K562 (cell line): ENCODE measurements around the gene OTOR. TPM values are rescaled to one million over a fixed set of nuclear protein-coding genes. Genes with fewer than 3 reads are reported as not detected.

Experiments
- ATAC-seq: fragments of 200-7000 bp; cut with Tn5 transposase; 3 replicates; pipeline ENCODE4 v1.9.1; 2020; ENCODE audit warnings: moderate library complexity
- BruUV-seq: library from RNA; stranded (reverse); fragments of 400-500 nt; replicated peaks from 2 replicates; lab custom pipeline; 2021; lab: Mats Ljungman, UMichigan
- CTCF ChIA-PET: fragments of 300-600 bp; formaldehyde crosslinking; extraction: SDS; loops from one replicate; lab custom pipeline; 2021; ENCODE audit warnings: low intra/inter-chr PET ratio; lab: Yijun Ruan, JAX
- POLR2A ChIA-PET: fragments of 300-600, 350-650 bp; sonication (Branson Sonifier 250); formaldehyde crosslinking; extraction: SDS; loops from one replicate; lab custom pipeline; 2021; ENCODE audit warnings: antibody characterized with exemption, inconsistent platforms; lab: Yijun Ruan, JAX
- DNase-seq, 4 experiments: peaks; one replicate each; pipeline versions ENCODE4 v3.0.0 to v3.0.0-alpha.2; 2011 to 2018; ENCODE audit warnings: low spot score in 3 of 4, mixed read lengths in 3 of 4; ENCODE audit errors: extremely low read depth in 1 of 4
- FAIRE-seq: peaks from 2 replicates; lab custom pipeline; 2011; peaks lifted over from hg19 to GRCh38; lab: Jason Lieb, UNC
- H2AFZ ChIP-seq: 2 replicates; pipeline ENCODE4 v1.6.0; 2011; ENCODE audit warnings: low read depth, low read length, control low read depth, inconsistent platforms
- H3K27ac ChIP-seq: fragments of 200-600 bp; 3 replicates; pipeline ENCODE4 v1.8.0; 2011; ENCODE audit warnings: low read depth, mild to moderate bottlenecking, control low read depth, inconsistent platforms, low read length, moderate library complexity, mixed read lengths; ENCODE audit errors: extremely low read depth
- H3K27me3 ChIP-seq, 2 experiments: fragments of 300-600 bp in 1 of 2; 2 replicates in 1 of 2; 3 replicates in 1 of 2; pipeline versions ENCODE4 v1.6.0 to v1.8.0; 2011; ENCODE audit warnings: inconsistent platforms in 2 of 2, low read length in 2 of 2, mild to moderate bottlenecking in 1 of 2, mixed read lengths in 1 of 2, moderate library complexity in 1 of 2; ENCODE audit not compliant: control insufficient read depth in 2 of 2, insufficient read depth in 2 of 2
- H3K36me3 ChIP-seq: fragments of 300-600 bp; 3 replicates; pipeline ENCODE4 v1.8.0; 2011; ENCODE audit warnings: mild to moderate bottlenecking, low read length, inconsistent platforms; ENCODE audit not compliant: control insufficient read depth, insufficient read depth
- H3K4me1 ChIP-seq, 2 experiments: fragments of 200-600 bp in 1 of 2; replicated peaks in 1 of 2; 2 replicates in 1 of 2; 3 replicates in 1 of 2; pipeline versions ENCODE4 v1.5.1 to v1.8.0; 2011; ENCODE audit warnings: inconsistent platforms in 2 of 2, low read length in 2 of 2, mild to moderate bottlenecking in 1 of 2, mixed read lengths in 1 of 2, moderate library complexity in 1 of 2; ENCODE audit not compliant: control insufficient read depth in 2 of 2, insufficient read depth in 2 of 2
- H3K4me2 ChIP-seq: 2 replicates; pipeline ENCODE4 v1.6.1; 2011; ENCODE audit warnings: low read length, control low read depth, inconsistent platforms, mixed read lengths; ENCODE audit not compliant: insufficient read depth
- H3K4me3 ChIP-seq: fragments of 200-600 bp; sonication (generic), shearing (Covaris generic); 2 replicates; pipeline ENCODE4 v1.5.1; 2016; ENCODE audit warnings: control low read depth, inconsistent platforms
- H3K79me2 ChIP-seq: fragments of 200-600 bp; 3 replicates; pipeline ENCODE4 v1.8.0; 2011; ENCODE audit warnings: low read length, inconsistent platforms; ENCODE audit not compliant: control insufficient read depth, insufficient read depth
- H3K9ac ChIP-seq, 2 experiments: 2 replicates each; pipeline versions ENCODE4 v1.6.0 to v1.6.1; 2011; ENCODE audit warnings: low read depth in 2 of 2, low read length in 2 of 2, control low read depth in 1 of 2, inconsistent platforms in 1 of 2, mild to moderate bottlenecking in 1 of 2, mixed read lengths in 1 of 2; ENCODE audit not compliant: insufficient read depth in 1 of 2
- H3K9me1 ChIP-seq: one replicate; pipeline ENCODE4 v1.6.0; 2011; ENCODE audit warnings: inconsistent platforms, mild to moderate bottlenecking, low read length, moderate library complexity; ENCODE audit not compliant: control insufficient read depth, insufficient read depth
- H3K9me3 ChIP-seq: replicated peaks from 2 replicates; pipeline ENCODE4 v1.5.1; 2011; ENCODE audit warnings: low read depth, low read length, inconsistent platforms; ENCODE audit not compliant: control insufficient read depth, insufficient read depth
- H4K20me1 ChIP-seq: replicated peaks from 2 replicates; pipeline ENCODE4 v1.6.1; 2011; ENCODE audit warnings: low read length, inconsistent platforms, mixed read lengths; ENCODE audit not compliant: control insufficient read depth, insufficient read depth
- ARID2 ChIP-seq: fragments of 450-650 bp; IDR thresholded peaks from 2 replicates; pipeline ENCODE4 v1.6.1; 2017; ENCODE audit warnings: antibody characterized with exemption, mild to moderate bottlenecking
- ARID3A ChIP-seq: IDR thresholded peaks from 2 replicates; pipeline ENCODE4 v1.6.1; 2012; ENCODE audit warnings: low read depth, low read length, improper control_type of control experiment, borderline replicate concordance
- BRF1 ChIP-seq: IDR thresholded peaks from 3 replicates; pipeline ENCODE4 v1.6.1; 2011; ENCODE audit warnings: borderline replicate concordance, mild to moderate bottlenecking; ENCODE audit not compliant: insufficient read length; ENCODE audit errors: extremely low read depth
- CEBPB ChIP-seq: fragments of 450-650 bp; IDR thresholded peaks from 2 replicates; pipeline ENCODE4 v1.6.1; 2016; ENCODE audit warnings: missing genetic modification characterization, missing compliant biosample characterization
- CEBPG ChIP-seq, 3 experiments: fragments of 200-800 bp in 1 of 3; sonication (Bioruptor generic) in 1 of 3; sonication (generic) in 1 of 3; formaldehyde crosslinking in 1 of 3; IDR thresholded peaks in 2 of 3; conservative IDR thresholded peaks in 1 of 3; 2 replicates each; pipeline versions ENCODE4 v1.6.1 to v1.8.0; 2016 to 2022; ENCODE audit warnings: missing compliant biosample characterization in 2 of 3, missing genetic modification characterization in 2 of 3, mild to moderate bottlenecking in 1 of 3, missing genetic modification reagents in 1 of 3
- EHMT2 ChIP-seq: fragments of 450-650 bp; IDR thresholded peaks from 2 replicates; pipeline ENCODE4 v1.6.1; 2018; ENCODE audit warnings: antibody characterized with exemption
- FOXM1 ChIP-seq, 2 experiments: fragments of 450-650 bp in 1 of 2; sonication (generic) in 1 of 2; formaldehyde crosslinking in 1 of 2; IDR thresholded peaks; 2 replicates each; pipeline versions ENCODE4 v1.6.1 to v1.9.0; 2017 to 2022; ENCODE audit warnings: low read depth in 2 of 2, mild to moderate bottlenecking in 2 of 2, missing genetic modification reagents in 1 of 2, moderate library complexity in 1 of 2
- KHSRP ChIP-seq: fragments of 450-650 bp; IDR thresholded peaks from 2 replicates; pipeline ENCODE4 v1.6.1; 2017
- MCM5 ChIP-seq: fragments of 450-650 bp; IDR thresholded peaks from 2 replicates; pipeline ENCODE4 v1.6.1; 2016; ENCODE audit warnings: low read depth
- NR2C2 ChIP-seq, 2 experiments: fragments of 200-800 bp in 1 of 2; sonication (Bioruptor generic) in 1 of 2; sonication (generic) in 1 of 2; formaldehyde crosslinking in 1 of 2; IDR thresholded peaks; 2 replicates each; pipeline versions ENCODE4 v1.6.1 to v1.8.0; 2016 to 2022; ENCODE audit warnings: mild to moderate bottlenecking in 1 of 2, missing compliant biosample characterization in 1 of 2, missing genetic modification characterization in 1 of 2, missing genetic modification reagents in 1 of 2
- POLR2B ChIP-seq: fragments of 450-650 bp; IDR thresholded peaks from 2 replicates; pipeline ENCODE4 v1.6.1; 2018; ENCODE audit warnings: low read depth; ENCODE audit not compliant: partially characterized antibody
- PRMT5 ChIP-seq: sonication (generic); formaldehyde crosslinking; IDR thresholded peaks from 2 replicates; pipeline ENCODE4 v1.5.0; 2020; ENCODE audit warnings: missing genetic modification reagents
- RBM14 ChIP-seq: fragments of 200-400 bp; formaldehyde crosslinking; IDR thresholded peaks from 2 replicates; pipeline ENCODE4 v1.6.1; 2018; ENCODE audit warnings: low read depth, mild to moderate bottlenecking, low read length, moderate library complexity, borderline replicate concordance; ENCODE audit not compliant: insufficient read depth
- ZNF140 ChIP-seq: fragments of 250-450 bp; sonication (Bioruptor Pico); IDR thresholded peaks from 2 replicates; pipeline ENCODE4 v1.8.0; 2021; ENCODE audit warnings: moderate library complexity, mild to moderate bottlenecking, inconsistent platforms
- ZNF311 ChIP-seq: fragments of 250-450 bp; sonication (Bioruptor Pico); IDR thresholded peaks from 2 replicates; pipeline ENCODE4 v1.4.0; 2020; ENCODE audit warnings: mild to moderate bottlenecking, moderate library complexity
- WGBS: fragments of 100-300 bp; shearing (Covaris generic); methylation state at CpG from one replicate; pipeline ENCODE4 v1.1.6; 2016; ENCODE audit warnings: low coverage, mixed read lengths; ENCODE audit not compliant: insufficient coverage; ENCODE audit errors: missing lambda C conversion rate; 5-methylcytosine and 5-hydroxymethylcytosine counted together
- in situ Hi-C: fragments of 300-500 bp; cut with MboI; formaldehyde crosslinking; loops from 4 replicates; pipeline ENCODE4 v1.15.0; 2018; ENCODE audit warnings: inconsistent platforms, mixed read lengths
- intact Hi-C: fragments of 100-400 bp; cut with micrococcal nuclease; formaldehyde crosslinking; loops from 2 replicates; pipeline ENCODE4 v1.14.2; 2022
- polyA plus RNA-seq, 8 experiments: library from polyadenylated mRNA; depleted of rRNA in 4 of 8; stranded (reverse) in 5 of 8; unstranded in 3 of 8; fragments of >200 nt; fragmentation: Nextera tagmentation in 2 of 8; fragmentation: Illumina TruSeq in 1 of 8; extraction: Ambion mirVana in 2 of 8; extraction: Trizol in 1 of 8; gene quantifications; 2 replicates each; pipeline versions ENCODE4 v1.2.1 to v1.2.3, GENCODE V29; 2011 to 2014; ENCODE audit warnings: inconsistent platforms in 1 of 8, missing spikeins in 1 of 8
- total RNA-seq, 7 experiments: library from RNA; depleted of rRNA in 6 of 7; stranded (reverse); fragments of >200 nt in 6 of 7; fragmentation: Illumina TruSeq in 2 of 7; extraction: Trizol in 2 of 7; gene quantifications; 2 replicates each; pipeline versions ENCODE4 v1.2.1 to v1.2.3, GENCODE V29; 2011 to 2021; ENCODE audit warnings: low replicate concordance in 1 of 7
- TF ChIP-seq, protein P1 (sequence below): fragments of 450-650 bp; formaldehyde crosslinking; IDR thresholded peaks from 2 replicates; pipeline ENCODE4 v1.4.0; 2020; ENCODE audit warnings: mild to moderate bottlenecking, moderate library complexity
- TF ChIP-seq, protein P2 (sequence below), 2 experiments: fragments of 450-650 bp in 1 of 2; sonication (generic) in 1 of 2; formaldehyde crosslinking in 1 of 2; IDR thresholded peaks in 1 of 2; conservative IDR thresholded peaks in 1 of 2; 2 replicates each; pipeline versions ENCODE4 v1.6.1 to v1.8.1; 2016 to 2023; ENCODE audit warnings: mild to moderate bottlenecking in 2 of 2, moderate library complexity in 2 of 2, inconsistent platforms in 1 of 2, missing genetic modification reagents in 1 of 2

Gene OTOR
- total and polyA plus RNA-seq, 9 of the 15 experiments (the other 6 are each of a cell fraction or from before 2014, with no cell fraction given): not detected

DNA sequence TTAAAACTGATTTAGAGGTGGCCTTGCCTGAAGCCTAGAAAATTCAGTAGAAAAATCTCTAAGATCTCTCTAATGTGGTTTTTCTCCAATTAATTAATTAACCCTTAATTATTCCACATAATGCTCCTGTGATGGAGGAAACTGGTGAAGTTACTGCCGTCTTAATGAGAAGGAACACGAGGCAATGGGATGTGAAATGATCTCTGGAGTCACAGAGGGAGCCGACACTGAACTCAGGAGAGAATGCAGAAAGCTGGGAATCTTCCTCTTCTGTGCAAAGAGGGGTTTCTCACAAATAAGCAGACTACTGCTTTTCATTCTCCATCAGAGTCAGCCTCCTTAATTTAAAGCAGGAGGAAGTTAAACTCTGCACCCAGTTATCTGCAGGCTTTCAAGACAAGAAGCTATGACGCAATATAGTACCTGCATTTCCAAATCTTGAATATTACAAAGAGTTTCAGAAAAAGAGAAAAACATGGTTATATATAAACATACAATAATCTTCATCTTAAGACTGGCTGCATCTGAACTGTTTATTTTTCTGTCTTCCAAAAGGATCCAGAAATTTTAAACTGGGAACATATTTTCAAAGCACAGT is 36.4 kb upstream of the OTOR start:
- no peaks in the 10 kb centered on the region for H4K20me1 ChIP-seq
- CTCF ChIA-PET: no interaction called here
- no peaks in the 10 kb centered on the region for H3K36me3 ChIP-seq
- H3K9me3 ChIP-seq: no peaks in the 10 kb centered on the region
- no peak overlapping the region for H2AFZ ChIP-seq
- no peak overlapping the region for H3K9ac ChIP-seq
- POLR2A ChIA-PET: interaction anchor here (1.9 kb wide), 1 partner anchor 11 kb away, joined by 5 read pairs; no protein-coding TSS in a partner anchor
- H3K4me3 ChIP-seq: no peak overlapping the region
- DNase-seq (no peak), FAIRE-seq (no peak), ATAC-seq (no peak)
- H3K4me1 ChIP-seq: no peaks in the 10 kb centered on the region; a peak in 1 of 5 replicates
- 3% methylated on average over 4 of the region's 4 CpGs for WGBS
- in situ Hi-C loops: no loop called here
- no peaks in the 10 kb centered on the region for H3K9me1 ChIP-seq
- intact Hi-C loops: no loop called here
- no TSS peak for BruUV-seq
- peaks cover 2 to 8% of the 10 kb centered on the region in 2 experiments; a peak in 3 of 5 replicates for H3K27me3 ChIP-seq
- no peaks in the 10 kb centered on the region for H3K79me2 ChIP-seq
- H3K27ac ChIP-seq: no peak overlapping the region
- no peak overlapping the region for H3K4me2 ChIP-seq
- no peak for TF ChIP-seq MCM5
- TF ChIP-seq ARID2: no peak
- no peak for TF ChIP-seq POLR2B
- TF ChIP-seq FOXM1 (IDR thresholded peaks at IDR 0.05; ENCODE audit: low read depth): no peak
- no peak for TF ChIP-seq FOXM1 (CRISPR knock-in tag; IDR thresholded peaks at IDR 0.05; ENCODE audit: low read depth)
- TF ChIP-seq, protein P1, sequence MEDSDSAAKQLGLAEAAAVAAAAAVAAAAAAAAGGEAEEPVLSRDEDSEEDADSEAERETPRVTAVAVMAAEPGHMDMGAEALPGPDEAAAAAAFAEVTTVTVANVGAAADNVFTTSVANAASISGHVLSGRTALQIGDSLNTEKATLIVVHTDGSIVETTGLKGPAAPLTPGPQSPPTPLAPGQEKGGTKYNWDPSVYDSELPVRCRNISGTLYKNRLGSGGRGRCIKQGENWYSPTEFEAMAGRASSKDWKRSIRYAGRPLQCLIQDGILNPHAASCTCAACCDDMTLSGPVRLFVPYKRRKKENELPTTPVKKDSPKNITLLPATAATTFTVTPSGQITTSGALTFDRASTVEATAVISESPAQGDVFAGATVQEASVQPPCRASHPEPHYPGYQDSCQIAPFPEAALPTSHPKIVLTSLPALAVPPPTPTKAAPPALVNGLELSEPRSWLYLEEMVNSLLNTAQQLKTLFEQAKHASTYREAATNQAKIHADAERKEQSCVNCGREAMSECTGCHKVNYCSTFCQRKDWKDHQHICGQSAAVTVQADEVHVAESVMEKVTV (CRISPR knock-in tag): no peak
- no peak for TF ChIP-seq ZNF311 (CRISPR knock-in tag)
- no peak for TF ChIP-seq NR2C2 (CRISPR knock-in tag; IDR thresholded peaks at IDR 0.05)
- no peak for TF ChIP-seq NR2C2 (tag; IDR thresholded peaks at IDR 0.05)
- no peak for TF ChIP-seq EHMT2
- TF ChIP-seq, protein P2, sequence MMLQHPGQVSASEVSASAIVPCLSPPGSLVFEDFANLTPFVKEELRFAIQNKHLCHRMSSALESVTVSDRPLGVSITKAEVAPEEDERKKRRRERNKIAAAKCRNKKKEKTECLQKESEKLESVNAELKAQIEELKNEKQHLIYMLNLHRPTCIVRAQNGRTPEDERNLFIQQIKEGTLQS (IDR thresholded peaks at IDR 0.05): peak; percentile 37; the same call in 1 of the 2 replicates
- TF ChIP-seq, protein P2 (CRISPR knock-in tag; conservative IDR thresholded peaks at IDR 0.05): no peak
- no peak for TF ChIP-seq BRF1
- no peak for TF ChIP-seq KHSRP
- no peak for TF ChIP-seq ZNF140 (CRISPR knock-in tag)
- no peak for TF ChIP-seq RBM14
- TF ChIP-seq CEBPB (tag): peak; percentile 62
- no peak for TF ChIP-seq ARID3A
- no peak for TF ChIP-seq PRMT5 (CRISPR knock-in tag)
- no peak for TF ChIP-seq CEBPG (CRISPR knock-in tag; IDR thresholded peaks at IDR 0.05)
- peak; percentile 71 to 94 for TF ChIP-seq CEBPG (tag; conservative IDR thresholded peaks at IDR 0.05 in 1 of 2, IDR thresholded peaks at IDR 0.05 in 1 of 2)
